HG03103 (cell line): ENCODE data around the gene RAPGEF5.

Source experiments
- ATAC-seq: cut with Tn5 transposase; IDR thresholded peaks from one replicate; pipeline ENCODE4 v1.9.1; 2021; ENCODE audit warnings: low read depth; ENCODE audit not compliant: unreplicated experiment

RAPGEF5 gene

DNA sequence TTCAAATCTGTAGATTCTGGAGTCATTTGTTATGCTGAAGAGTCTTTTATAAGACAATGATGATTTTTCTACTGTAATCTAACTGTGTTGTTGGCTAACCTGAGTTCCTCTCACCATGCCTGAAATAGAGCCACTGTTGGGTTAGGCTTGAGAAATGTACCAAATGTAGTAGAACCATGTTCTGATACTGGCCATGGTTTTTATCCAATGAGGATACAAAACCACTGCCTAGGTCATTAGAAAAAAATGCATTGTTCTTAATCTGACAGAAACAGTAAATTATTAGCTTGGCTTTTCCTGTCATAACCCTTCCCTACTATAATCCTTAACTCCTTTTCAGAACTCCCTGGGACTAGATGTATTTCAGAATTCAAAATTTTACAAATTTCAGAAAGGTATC lies 86.6 kb downstream of the RAPGEF5 start:
- ATAC-seq: no peak

DNA sequence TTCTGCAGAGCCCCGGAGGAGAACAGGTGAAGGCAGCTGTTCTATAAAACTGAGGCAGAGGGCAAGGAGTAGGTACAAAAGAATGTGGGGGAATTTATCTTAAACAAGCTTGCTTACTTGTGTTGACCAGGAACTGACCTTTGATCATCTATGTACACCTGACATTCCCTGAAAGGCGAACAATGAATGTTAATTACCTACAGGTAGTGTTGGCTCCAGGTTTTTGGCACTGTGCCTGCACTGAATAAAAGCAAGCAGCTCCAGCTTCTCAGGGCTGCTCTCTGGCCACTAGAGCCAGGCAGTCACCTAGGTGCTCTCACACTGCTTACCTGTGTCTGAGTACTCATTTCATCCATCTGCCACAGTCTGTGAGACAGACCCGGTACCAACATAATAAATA lies 87.0 kb downstream of the RAPGEF5 start:
- no peak for ATAC-seq

DNA sequence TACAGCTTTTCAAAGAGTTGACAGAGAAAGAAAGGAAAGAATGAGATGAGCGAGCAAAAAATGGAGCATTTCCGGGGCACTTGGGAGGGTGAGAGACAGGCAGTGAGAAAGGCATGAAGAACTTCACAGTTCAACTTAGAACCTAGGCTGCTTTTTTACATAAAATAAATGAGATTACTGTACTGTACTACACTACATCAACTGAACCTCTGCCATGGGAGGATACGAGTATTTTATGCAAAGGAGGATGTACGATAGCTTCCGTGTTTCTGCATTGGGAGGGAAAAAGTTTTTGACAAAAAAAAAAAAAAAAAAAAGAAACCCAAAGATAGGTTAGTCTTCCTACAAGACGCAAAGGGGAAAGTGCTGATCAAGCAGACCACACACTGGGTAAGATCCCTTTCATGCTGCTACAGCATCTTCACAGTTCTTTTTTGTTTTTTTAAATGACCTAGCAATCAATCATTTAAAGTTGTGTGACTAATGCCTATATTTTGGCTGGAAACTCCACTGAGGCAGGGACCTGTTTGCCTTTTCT lies 88.0 kb downstream of the RAPGEF5 start:
- ATAC-seq: no peak

DNA sequence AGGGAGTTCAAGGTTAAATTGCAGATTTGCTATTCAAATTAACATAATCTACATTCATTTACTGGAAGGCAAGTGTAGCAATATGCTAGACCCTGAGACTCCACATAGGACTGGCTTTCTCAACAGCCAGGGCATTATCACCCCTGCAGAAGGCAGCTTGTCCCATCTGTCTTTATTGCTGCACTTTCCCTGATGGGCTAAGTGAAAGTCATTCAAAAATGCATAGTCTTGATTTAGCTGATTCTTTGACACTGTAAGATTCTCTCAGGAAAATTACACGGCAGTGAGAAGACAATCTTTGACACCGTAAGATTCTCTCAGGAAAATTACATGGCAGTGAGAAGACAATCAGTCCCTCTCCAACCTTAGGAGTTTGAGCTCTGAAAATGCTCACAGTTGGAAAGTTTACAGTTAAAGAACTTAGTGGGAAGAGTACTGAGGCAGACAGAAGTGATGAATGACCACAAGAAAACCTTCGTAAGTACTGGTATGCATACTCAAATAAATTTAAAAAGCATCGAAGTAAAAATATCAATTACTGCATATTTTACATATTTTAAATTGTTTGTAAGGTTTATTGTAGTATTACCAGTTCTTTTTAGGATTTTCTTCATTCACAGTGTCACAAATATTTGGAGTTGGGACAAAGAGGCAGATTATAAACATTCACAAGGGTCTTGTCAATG lies 88.9 kb downstream of the RAPGEF5 start:
- ATAC-seq: no peak

DNA sequence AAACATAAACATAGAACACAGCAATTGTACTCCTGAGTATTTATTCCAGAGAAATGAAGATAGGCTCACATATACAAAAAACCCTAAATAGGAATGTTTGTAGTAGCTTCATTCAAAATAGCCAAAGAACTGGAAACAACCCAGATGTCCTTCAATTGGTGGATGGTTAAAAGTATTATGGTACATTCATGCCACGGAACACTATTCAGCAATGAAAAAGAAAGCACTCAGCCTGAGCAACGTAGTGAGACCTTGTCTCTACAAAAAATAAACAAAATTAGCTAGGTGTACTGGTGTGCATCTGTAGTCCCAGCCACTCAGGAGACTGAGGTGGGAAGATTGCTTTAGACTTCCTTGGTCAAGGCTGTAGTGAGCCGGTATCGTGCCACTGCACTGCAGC lies 94.4 kb downstream of the RAPGEF5 start:
- no peak for ATAC-seq

DNA sequence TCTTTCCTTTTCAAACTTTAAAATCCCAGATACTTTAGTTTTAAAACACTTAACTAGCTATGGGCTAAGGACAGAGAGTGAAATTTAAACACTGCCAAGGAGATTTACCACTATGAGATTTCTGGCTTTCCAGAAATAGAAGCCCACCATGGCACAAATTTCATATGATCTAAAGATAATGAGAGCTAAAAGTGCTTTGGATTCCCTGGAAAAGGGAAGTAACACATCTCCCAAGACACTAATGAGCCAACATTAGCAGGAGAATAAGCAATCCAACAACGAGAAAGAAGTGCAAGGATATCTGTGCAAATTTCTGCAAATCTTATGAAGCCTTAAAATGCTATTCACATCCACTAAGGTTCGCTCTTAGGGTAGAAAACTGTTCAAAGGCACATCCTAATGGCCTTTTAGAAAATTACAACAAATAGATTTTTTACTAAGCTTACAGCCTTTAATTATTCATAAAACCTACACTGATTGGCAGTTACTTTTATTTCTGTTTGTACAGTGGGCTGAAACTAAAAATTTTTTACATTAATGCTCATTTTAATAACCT lies 100.3 kb downstream of the RAPGEF5 start:
- ATAC-seq: no peak

DNA sequence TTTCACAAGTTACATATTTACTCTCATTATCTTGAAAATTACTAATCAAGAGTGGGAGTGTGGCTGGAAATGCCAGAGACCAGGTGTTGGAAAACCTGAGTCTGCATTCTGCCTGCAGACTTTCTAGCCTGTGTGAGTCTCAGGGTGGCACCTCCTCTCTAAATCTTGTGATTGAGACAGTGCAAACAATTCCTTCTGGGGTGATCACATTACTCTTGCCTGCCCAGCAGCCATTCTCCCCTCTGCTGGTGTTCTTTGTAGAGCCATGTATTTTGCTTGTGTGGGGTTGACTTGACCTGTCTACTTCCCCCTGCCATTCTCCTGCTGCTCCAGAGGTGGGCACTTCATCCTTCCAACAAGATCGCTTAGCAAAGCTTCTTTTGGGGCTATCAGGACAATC lies 101.1 kb downstream of the RAPGEF5 start:
- no peak for ATAC-seq

DNA sequence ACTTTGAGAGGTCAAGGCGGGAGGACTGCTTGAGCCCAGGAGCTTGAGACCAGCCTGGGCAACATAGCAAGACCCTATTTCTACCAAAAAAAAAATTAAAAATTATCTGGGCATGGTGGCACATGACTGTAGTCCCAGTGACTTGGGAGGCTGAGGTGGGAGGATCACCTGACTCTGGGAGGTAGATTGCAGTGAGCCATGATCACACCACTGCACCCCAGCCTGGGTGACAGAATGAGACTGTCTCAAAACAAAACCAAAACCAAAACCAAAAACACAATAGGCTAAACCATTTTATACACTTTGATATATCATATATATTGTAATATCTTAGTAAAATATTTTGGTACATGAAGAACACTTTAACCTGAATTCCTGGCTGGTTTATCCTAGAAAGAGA lies 101.6 kb downstream of the RAPGEF5 start:
- no peak for ATAC-seq

DNA sequence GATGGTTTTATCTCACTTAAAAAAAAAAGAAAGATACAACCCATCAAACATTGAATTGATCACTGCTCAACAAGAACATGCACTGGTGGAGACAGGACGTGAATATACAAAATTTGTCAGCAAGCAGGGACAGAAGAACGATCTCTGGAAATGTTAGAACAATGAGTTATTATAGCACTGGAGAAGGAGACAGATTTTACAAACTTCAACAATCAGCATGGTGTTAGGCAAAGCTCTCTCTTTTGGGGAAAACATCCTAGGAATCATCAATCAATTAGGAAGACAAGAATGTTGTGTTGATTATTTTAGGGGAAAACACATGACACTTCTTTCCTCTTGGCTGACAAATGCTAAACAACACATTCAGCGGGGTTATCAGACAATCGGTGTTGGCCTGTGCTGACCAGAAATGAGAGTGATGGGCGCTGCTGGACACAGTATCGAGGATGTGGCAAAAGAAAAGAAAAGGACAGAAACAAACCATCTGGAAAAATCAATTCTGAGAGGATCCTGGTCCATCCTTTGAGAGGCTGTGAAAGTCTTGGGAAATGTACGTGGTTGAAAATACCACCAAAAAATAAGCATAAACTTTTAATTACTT lies 103.9 kb downstream of the RAPGEF5 start:
- ATAC-seq: no peak

DNA sequence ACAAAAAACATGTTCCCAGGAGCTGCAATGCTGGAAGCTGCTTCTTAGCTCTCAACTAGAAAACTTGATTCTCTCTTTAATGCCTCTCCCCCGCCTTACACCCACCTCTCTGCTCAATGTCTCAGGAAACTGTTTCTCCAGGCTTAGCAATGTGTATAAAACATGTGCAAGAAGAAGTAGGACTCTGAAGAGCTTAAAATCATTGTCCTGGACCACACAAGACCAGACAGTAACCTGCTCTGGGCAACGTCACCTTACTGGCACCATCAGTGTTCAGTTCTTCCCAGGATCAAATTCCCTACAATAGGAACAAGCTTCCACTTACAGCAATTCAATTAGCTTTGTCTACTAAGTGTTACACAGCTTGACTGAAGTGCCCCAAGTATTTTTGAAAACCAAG lies 104.9 kb downstream of the RAPGEF5 start:
- ATAC-seq: no peak

DNA sequence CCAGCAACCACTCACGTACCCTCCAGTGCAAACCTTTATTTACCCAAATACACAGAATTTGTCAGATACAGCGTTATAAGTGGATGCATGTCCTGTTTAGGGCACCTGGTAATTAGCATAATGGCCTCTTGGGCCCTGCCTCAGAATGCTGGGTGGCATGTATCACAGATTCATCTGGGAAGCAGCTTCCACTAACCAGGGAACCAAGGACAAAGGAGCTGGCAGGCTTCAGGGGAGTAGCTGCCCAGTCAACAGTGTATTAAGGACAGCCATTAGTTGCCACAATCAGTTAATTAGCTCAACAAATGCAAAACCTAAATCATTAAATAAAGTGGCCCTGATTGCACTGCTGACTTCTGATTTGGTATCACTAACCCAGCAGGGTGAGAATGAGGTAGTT lies 105.7 kb downstream of the RAPGEF5 start:
- ATAC-seq: no peak

DNA sequence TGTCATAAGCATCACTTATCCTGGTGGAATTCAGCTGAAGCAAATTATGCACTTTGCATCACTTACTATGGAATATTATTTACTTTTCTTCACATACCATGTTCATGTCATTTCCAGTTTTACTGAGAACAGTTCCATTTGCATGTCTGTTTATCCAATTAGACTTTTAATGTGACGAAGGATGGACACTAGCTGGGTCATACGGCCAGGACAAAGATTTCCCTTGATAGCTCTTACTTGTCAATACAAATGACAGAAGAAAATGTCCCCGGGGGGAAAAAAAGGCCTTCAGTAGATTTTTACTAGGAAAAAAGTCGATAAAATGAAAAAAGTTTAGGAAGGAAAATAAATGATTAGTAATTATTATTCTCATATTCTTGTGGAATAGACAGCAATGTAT lies 106.6 kb downstream of the RAPGEF5 start:
- ATAC-seq: no peak

DNA sequence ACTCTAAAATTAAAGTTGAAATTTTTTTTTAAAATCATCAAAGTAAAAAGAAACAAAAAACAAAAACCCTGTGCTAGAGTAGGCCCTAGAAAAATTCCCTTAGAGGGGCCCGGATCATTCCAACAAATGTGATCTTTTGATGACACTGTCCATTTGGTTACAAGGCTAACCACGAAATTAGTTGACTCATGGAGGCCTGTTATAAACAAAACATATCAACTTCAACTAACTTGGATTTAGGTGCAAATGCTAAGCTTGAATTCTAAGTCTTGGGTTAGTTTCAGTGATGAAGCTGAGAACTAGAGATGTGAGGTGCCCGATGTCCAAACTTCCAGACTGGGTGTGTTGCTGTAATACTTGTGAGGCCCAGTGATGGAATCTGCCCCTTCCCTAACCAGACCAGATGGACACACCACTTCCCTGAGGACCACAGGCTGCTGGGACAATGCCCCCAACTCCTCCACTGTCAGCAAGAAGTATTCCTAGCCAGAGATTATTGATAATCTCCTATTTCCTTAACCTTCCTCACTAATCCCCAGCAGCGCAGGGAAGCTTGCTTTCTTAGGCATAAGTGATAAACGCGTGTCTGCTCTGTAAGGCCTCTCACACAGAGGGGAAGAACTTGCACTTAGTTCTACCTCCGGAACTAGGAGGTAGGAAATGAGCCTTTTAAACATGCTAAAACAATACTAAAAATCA lies 108.7 kb downstream of the RAPGEF5 start:
- no peak for ATAC-seq

DNA sequence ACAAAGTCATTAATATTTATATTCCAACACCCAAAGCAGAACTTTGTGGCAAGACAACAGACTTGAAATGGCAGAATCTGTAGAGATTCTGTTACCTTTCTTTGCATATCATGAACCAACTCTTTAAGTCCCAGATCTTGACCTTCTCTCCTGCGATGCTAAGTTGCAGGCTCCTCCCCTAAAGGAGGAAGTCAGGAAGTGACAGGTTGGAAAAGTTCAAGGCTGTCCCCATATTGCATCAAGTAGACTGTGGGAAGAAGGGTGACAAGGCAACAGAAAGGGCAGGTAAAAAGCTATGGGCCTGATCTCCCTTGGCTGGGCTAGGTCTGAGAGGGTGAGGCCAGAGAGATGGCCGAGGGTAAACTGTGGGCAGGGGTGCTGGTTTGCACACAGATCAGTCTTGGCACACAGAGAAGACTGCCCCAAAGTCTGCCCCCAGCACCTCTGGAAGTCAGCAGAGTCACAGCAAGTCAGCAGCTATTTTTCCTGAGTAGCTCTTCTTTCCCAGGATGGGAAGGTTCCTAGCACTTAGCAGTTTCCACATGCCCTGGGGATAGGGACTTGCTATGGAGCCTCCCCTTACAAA lies 115.1 kb downstream of the RAPGEF5 start:
- no peak for ATAC-seq

DNA sequence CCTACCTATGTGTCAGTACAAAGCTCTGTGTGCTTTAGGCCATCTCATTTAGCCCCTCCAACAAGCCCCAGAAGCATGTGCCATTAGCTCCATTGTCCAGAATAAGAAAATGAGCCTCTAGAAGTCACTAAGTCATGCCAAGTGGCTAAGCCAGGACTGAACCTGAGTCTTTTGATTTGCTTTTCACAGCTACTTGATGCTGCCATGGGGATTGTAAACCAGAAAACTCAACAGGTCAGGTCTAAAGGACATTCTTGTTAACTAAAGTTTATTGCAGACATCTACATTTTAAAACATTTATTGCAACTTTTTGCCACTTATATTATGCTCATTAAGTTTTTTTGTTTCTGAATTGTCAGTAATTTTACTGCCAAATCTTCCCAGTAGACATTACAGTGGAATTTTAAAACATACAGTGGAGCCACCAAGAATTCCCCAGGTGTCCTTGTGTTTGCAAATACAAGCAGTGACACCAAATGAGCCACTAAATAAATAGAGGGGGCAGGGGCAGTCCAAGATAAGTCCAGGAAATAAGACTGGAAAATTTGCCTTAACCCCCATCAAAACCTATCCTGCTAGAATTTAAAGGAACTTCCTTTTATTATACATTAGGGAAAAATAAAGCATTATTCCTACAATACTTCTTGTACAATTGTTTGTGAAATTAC lies 115.9 kb downstream of the RAPGEF5 start:
- no peak for ATAC-seq

DNA sequence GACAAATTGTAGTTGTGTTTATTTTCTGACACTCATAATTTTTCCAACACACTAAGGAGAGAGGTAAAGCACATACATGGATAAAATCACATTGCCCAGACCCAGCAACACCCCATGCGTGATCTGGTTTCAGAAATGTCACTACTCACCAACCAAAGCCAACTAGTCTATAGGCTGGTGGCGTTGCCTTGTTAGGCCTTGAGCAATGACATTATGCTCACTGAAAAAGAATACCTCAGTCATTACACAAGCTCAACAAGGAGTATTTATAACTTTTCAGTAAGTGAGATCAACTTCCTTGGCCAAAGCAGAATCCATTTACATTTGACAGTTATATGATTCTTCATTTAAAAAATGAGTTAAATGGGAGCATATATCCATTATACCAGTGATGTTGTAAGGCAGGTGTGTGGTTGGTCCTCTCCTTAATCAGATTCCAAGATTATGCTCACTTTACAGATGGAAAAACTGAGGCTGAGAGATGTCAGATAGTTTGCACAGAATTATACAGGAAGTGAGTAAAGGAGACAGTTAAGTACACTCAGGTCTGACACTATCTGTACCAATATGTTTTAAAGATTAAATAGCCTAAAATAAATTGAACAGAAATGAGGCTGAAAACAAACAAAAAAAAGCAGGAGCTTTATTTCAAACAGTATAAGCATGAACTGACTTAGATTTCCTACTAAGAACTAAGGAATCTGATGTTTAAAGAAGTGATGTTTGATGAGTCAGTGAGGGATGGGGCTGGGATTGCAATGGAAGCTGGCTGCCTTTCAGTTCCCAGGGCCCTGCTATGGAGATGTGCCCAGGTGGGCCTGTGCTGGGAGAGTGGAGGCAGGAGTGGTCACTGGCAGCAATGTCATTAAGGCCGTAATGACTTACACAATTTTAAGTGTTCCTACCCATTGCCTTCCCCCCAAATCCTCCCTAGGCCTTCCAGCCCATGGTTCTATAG lies 118.3 kb downstream of the RAPGEF5 start:
- ATAC-seq: no peak

DNA sequence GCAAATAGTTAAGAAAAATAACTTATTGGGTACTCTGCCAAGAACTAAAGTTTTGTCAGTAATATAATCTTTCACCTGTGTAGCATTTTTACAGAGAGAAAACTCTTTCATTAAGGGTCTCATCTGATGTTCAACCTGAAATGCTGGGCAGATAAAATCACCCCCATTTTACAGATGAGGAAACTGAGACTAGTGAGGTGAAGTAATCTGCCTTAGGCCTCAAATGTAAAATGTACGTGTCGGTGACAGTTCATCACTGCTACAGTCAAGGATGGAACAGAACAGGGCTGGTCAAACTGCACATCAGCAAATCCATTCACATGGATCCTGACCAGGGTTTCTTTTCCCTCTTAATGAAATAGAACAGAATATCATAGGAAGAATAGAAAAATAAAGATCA lies 121.8 kb downstream of the RAPGEF5 start:
- ATAC-seq: no peak

DNA sequence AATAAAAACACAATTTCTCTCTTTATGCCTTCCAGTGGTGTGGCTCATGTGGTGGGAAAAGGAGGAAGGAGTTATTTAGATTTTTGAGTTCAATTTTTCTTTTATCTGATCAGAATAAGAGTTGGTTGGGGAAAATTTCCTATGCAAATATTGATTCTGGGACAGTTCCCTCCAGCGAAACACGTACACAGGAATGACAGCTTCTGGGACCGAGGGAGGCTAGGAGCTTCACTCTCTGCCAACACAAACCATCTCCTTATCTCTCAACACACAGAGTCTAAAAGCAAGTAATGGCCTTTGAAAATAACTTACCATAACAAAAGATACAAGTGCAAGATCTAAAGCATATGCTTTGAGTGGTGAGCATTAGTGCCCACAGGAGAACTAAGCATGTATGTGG lies 122.7 kb downstream of the RAPGEF5 start:
- ATAC-seq: no peak

DNA sequence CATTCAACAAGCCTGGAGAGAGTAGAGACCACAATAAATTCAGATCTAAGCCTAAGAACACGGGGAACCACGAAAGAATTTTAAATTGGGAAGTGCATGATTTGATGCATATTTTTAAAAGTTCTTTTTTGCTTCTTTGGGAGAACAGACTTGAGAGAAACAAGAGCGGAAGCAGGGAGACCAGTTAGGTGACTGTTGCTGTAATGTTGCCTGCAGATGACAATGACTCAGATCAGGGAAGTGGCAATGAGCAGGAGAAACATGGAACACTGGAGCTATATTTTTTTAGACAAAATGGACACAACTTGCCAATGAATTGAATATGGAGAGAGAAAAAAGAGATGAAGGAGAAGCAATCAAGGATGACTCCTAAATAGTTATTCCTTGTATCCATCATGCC lies 125.1 kb downstream of the RAPGEF5 start:
- no peak for ATAC-seq

DNA sequence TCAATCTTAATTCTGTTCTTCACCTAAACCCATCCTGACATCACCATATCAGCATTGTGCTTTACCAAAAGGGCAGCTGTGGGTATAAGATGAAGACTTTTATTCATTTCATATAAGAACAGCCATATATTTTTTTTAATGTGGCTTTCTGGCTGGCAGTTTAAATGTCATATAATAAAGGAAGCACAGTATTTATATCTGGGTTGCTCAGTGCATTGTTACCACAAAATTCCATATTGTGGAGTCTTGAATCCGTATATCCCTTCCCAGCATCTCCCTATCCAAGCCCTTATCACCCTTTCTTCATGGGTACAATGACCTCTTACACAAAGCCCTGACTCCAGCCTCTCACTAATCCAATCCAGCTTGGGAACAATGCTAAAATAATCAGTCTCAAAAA lies 125.8 kb downstream of the RAPGEF5 start:
- no peak for ATAC-seq
